ENCODE measurements around the gene PPFIBP1.

PPFIBP1 gene

GRCh38 chr12:27553941-27554340 is 29.9 kb downstream of the PPFIBP1 start:
- Histone ChIP-seq H3K9me3 (ENCODE audit: control insufficient read depth, low read length) (no peaks in the 10 kb centered on the region), H3K9ac (ENCODE audit: low read length) (peak overlapping the region; percentile 68), H3K4me3 (ENCODE audit: low read length) (peak overlapping the region; percentile 70), H3K4me1 (ENCODE audit: control insufficient read depth, insufficient read depth, low read length) (peaks cover 76% of the 10 kb centered on the region), H3K27me3 (replicated peaks; ENCODE audit: control insufficient read depth, insufficient read depth, low read length) (no peaks in the 10 kb centered on the region), H3K36me3 (ENCODE audit: control insufficient read depth, insufficient read depth, low read length, severe bottlenecking) (no peaks in the 10 kb centered on the region)
- no peak for DNase-seq (ENCODE audit: low read depth)

DNA sequence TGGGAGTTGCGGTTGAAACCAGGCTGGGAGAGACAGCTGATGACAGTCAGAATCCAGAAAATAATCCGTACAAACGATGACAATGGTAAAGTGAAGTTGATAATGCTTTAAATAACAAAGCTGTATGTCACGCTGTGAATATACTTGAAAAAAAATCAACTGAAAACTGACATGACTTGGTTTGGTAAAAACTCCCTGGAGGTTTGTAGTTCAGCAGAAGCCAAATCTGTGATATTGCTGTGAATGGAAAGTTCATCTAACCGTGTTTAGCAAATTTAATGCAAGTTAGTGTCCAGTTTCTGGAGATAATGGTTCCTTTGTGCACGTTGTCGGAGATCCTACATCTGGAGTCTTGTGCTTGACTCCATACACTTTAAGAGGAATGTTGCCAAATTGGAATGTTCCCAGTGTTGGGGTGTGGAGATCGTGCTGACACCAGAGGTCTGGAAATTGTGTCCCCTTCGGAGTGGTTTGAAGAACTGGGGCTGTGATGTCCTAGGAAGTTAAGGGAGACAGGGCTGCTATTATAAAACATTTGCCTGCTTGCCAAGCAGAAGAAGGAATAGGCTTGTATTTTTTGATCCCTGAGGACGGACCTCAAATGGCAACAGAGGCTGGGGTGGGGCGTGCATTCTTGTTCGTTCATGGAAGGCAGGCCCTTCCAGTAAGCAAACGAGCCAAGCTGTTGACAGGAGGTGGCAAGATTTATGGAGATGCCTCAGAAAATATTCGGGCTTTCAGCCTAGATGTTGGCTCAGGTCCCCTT is 30.6 kb downstream of the PPFIBP1 start:
- no peaks in the 10 kb centered on the region for H3K36me3 ChIP-seq (ENCODE audit: control insufficient read depth, insufficient read depth, low read length, severe bottlenecking)
- H3K27me3 ChIP-seq (replicated peaks; ENCODE audit: control insufficient read depth, insufficient read depth, low read length) = no peaks in the 10 kb centered on the region
- no peaks in the 10 kb centered on the region for H3K9me3 ChIP-seq (ENCODE audit: control insufficient read depth, low read length)
- H3K9ac ChIP-seq (ENCODE audit: low read length) = peak overlapping the region; percentile 68
- DNase-seq (ENCODE audit: low read depth) = no peak
- H3K4me3 ChIP-seq (ENCODE audit: low read length) = peak overlapping the region; percentile 70
- peaks cover 71% of the 10 kb centered on the region for H3K4me1 ChIP-seq (ENCODE audit: control insufficient read depth, insufficient read depth, low read length)

DNA sequence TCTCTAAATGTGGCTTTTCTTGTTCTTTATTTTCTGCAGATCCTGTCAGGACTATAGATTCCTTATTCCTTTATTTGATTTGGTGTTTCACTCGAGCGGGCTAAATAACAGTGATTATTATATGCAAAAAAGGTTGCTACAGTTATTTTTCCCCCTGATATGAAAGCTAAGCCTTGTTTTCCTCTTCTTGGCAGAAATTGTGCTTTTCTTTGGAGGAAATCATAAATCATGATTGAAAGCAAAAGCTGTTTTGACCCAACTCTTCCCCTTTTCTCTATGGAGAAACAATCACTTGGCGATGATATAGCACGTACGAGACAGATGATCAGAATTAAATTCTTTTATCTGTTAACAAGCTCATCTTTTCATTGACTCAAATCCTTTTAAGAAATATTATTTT is 31.4 kb downstream of the PPFIBP1 start:
- Histone ChIP-seq H3K27me3 (replicated peaks; ENCODE audit: control insufficient read depth, insufficient read depth, low read length) (no peaks in the 10 kb centered on the region), H3K9ac (ENCODE audit: low read length) (peak overlapping the region; percentile 68), H3K4me1 (ENCODE audit: control insufficient read depth, insufficient read depth, low read length) (peaks cover 64% of the 10 kb centered on the region), H3K36me3 (ENCODE audit: control insufficient read depth, insufficient read depth, low read length, severe bottlenecking) (no peaks in the 10 kb centered on the region), H3K4me3 (ENCODE audit: low read length) (peak overlapping the region; percentile 70), H3K9me3 (ENCODE audit: control insufficient read depth, low read length) (no peaks in the 10 kb centered on the region)
- no peak for DNase-seq (ENCODE audit: low read depth)

DNA sequence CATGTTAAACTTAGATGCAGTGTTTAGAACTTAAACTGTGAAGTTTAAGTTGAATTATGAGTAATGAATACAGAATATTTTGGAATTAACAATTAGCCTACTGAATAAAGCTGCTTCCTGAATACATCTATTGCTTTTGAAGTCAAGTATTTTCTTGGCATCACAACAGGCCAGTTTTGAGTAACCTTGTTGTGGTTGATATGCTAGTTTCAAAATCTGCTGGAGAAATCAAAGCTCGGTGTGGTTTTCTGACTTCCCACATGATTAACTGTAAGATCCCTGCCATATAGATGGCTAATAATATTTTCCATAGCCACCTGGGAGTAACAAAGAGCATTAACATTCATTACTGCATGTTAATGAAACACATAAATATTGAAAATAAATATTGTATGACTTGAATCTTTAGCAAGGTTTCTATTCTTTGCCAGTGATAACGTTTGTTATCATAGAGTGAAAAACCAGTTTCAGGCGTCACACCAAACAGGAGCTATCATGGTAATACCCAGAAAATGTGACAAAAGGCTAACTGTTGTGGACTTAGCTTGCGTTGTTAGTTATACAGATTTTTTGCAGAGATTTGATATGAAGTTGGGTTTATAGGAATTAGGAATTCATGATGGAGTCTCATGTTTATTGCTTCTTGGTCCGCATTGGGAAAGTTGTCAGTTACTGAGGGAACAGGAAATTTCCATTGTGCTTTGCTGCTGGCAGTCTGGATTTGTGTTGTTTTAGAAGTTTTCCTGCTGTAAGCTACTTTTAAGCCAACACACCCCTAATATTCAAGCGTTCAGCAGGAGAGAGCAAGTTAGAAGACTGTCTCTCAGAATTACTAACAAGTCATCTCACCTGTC is 32.1 kb downstream of the PPFIBP1 start:
- H3K4me3 ChIP-seq (ENCODE audit: low read length) = peak overlapping the region; percentile 70
- DNase-seq (ENCODE audit: low read depth) = peak; percentile 54

DNA sequence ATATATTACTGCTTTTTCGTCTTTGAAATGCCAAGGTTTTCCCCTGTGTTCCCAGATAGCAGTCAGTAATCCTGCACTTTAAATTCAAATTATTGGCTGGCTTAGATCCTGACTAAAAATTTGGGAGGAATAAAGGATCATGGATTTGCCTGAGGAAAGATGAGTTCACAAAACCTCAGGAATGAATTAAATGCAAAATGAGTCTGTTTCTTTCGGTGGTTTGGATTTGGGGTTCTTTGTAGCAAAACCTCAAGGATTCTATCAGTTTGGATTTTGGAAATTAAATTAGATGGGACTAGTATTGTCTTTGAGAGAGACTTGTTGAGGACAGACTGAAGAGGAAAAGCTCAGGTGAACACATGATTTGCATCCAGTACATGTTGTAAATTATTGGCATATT is 36.1 kb downstream of the PPFIBP1 start:
- Histone ChIP-seq H3K36me3 (ENCODE audit: control insufficient read depth, insufficient read depth, low read length, severe bottlenecking) (no peaks in the 10 kb centered on the region), H3K9me3 (ENCODE audit: control insufficient read depth, low read length) (no peaks in the 10 kb centered on the region), H3K4me3 (ENCODE audit: low read length) (no peak overlapping the region), H3K4me1 (ENCODE audit: control insufficient read depth, insufficient read depth, low read length) (peaks cover 23% of the 10 kb centered on the region), H3K27me3 (replicated peaks; ENCODE audit: control insufficient read depth, insufficient read depth, low read length) (no peaks in the 10 kb centered on the region), H3K9ac (ENCODE audit: low read length) (no peak overlapping the region)
- no peak for DNase-seq (ENCODE audit: low read depth)

More for the DNA sequence above, 32.1 kb downstream of the PPFIBP1 start:
- Histone ChIP-seq H3K9ac (ENCODE audit: low read length) (peak overlapping the region; percentile 68), H3K9me3 (ENCODE audit: control insufficient read depth, low read length) (no peaks in the 10 kb centered on the region), H3K27me3 (replicated peaks; ENCODE audit: control insufficient read depth, insufficient read depth, low read length) (no peaks in the 10 kb centered on the region), H3K36me3 (ENCODE audit: control insufficient read depth, insufficient read depth, low read length, severe bottlenecking) (no peaks in the 10 kb centered on the region), H3K4me1 (ENCODE audit: control insufficient read depth, insufficient read depth, low read length) (peaks cover 58% of the 10 kb centered on the region)

DNA sequence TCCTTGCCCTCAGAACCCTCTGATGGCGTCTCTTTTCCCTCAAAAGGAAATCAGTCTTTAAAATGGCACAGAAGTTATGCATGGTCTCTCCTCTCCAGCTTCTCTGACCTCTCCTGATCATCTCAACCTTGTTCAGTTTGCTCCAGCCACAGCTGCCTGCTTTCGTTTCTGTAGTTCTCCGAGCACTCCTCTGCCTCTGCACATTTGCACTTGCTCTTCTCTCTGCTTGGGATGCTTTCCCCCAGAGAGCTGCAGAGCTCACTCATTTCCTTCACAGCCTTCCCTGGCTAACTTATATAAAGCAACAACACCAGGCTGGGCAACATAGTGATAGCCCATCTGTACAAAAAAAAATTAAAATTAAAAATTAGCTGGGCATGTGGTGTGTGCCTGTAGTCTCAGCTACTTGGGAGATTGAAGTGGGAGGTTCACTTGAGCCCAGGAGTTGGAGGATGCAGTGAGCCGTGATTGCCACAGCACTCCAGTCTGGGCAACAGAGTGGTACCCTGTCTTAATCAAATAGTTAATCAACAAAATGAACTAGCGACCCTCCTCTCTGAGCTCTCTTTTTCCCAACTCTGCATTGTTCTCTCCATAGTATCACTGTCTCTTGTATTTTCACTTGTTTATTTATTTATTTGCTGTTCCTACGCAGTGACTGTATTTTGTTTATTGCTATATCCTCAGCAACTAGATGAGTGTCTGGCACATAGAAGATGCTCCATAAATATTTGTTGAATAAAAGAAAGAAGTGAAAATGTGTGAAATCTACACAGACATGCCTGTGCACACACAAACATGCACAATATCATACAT is 37.7 kb downstream of the PPFIBP1 start:
- H3K27me3 ChIP-seq (replicated peaks; ENCODE audit: control insufficient read depth, insufficient read depth, low read length) = no peaks in the 10 kb centered on the region
- DNase-seq (ENCODE audit: low read depth) = no peak

GRCh38 chr12:27564612-27565213 is 40.7 kb downstream of the PPFIBP1 start:
- no peaks in the 10 kb centered on the region for H3K36me3 ChIP-seq (ENCODE audit: control insufficient read depth, insufficient read depth, low read length, severe bottlenecking)
- H3K4me3 ChIP-seq (ENCODE audit: low read length) = no peak overlapping the region
- no peak overlapping the region for H3K9ac ChIP-seq (ENCODE audit: low read length)
- no peaks in the 10 kb centered on the region for H3K9me3 ChIP-seq (ENCODE audit: control insufficient read depth, low read length)
- no peaks in the 10 kb centered on the region for H3K27me3 ChIP-seq (replicated peaks; ENCODE audit: control insufficient read depth, insufficient read depth, low read length)
- no peak for DNase-seq (ENCODE audit: low read depth)
- H3K4me1 ChIP-seq (ENCODE audit: control insufficient read depth, insufficient read depth, low read length) = peaks cover 5% of the 10 kb centered on the region

More for the DNA sequence above, 37.7 kb downstream of the PPFIBP1 start:
- no peaks in the 10 kb centered on the region for H3K36me3 ChIP-seq (ENCODE audit: control insufficient read depth, insufficient read depth, low read length, severe bottlenecking)
- peak overlapping the region; percentile 25 for H3K4me3 ChIP-seq (ENCODE audit: low read length)
- H3K9ac ChIP-seq (ENCODE audit: low read length) = no peak overlapping the region
- H3K4me1 ChIP-seq (ENCODE audit: control insufficient read depth, insufficient read depth, low read length) = peaks cover 7% of the 10 kb centered on the region
- no peaks in the 10 kb centered on the region for H3K9me3 ChIP-seq (ENCODE audit: control insufficient read depth, low read length)

DNA sequence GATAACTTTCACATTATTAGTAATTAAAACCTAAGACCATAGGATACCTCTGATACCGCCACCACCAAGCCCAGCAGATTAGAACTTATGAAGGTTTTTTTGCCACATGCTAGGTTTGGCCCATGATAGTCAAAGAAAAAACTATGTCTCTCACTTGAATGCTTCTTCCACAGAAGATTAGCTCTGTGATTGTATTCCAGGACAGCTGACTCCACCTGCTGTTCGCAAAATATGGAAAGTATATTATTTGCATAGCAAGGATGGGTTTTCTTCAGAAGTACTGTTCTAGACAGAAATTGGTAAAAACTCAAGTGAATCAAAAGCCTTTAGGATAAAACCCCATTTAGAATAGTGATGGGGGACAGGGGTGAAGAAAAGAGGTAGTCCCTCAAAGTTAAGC is 42.2 kb downstream of the PPFIBP1 start:
- H3K9ac ChIP-seq (ENCODE audit: low read length) = no peak overlapping the region
- H3K9me3 ChIP-seq (ENCODE audit: control insufficient read depth, low read length) = no peaks in the 10 kb centered on the region
- no peak overlapping the region for H3K4me3 ChIP-seq (ENCODE audit: low read length)
- no peaks in the 10 kb centered on the region for H3K27me3 ChIP-seq (replicated peaks; ENCODE audit: control insufficient read depth, insufficient read depth, low read length)
- H3K36me3 ChIP-seq (ENCODE audit: control insufficient read depth, insufficient read depth, low read length, severe bottlenecking) = no peaks in the 10 kb centered on the region
- no peak for DNase-seq (ENCODE audit: low read depth)
- peaks cover 6% of the 10 kb centered on the region for H3K4me1 ChIP-seq (ENCODE audit: control insufficient read depth, insufficient read depth, low read length)

DNA sequence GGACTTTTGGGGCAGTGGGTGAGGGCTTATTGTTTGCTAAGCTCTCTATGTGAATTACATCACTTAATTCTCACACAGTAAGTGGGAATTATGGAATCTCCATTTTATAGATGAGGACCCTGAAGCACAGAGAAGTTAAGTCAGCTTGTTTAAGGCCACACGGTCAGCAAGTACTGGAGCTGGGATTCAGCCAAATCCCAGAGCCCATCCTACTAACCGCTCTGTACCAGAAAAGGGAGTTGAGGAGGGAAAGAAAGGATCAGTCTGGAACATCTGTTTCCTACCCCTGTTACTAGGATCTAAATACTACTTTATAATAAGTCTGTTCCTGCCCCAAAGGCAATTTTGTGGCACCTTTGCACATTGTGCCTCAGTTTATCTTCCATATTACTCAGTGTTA is 42.6 kb downstream of the PPFIBP1 start:
- Histone ChIP-seq H3K9me3 (ENCODE audit: control insufficient read depth, low read length) (no peaks in the 10 kb centered on the region), H3K4me1 (ENCODE audit: control insufficient read depth, insufficient read depth, low read length) (peaks cover 10% of the 10 kb centered on the region), H3K27me3 (replicated peaks; ENCODE audit: control insufficient read depth, insufficient read depth, low read length) (no peaks in the 10 kb centered on the region), H3K9ac (ENCODE audit: low read length) (no peak overlapping the region), H3K4me3 (ENCODE audit: low read length) (no peak overlapping the region), H3K36me3 (ENCODE audit: control insufficient read depth, insufficient read depth, low read length, severe bottlenecking) (no peaks in the 10 kb centered on the region)
- no peak for DNase-seq (ENCODE audit: low read depth)

- H3K9ac ChIP-seq (ENCODE audit: low read length) = no peak overlapping the region
- H3K36me3 ChIP-seq (ENCODE audit: control insufficient read depth, insufficient read depth, low read length, severe bottlenecking) = no peaks in the 10 kb centered on the region
- no peaks in the 10 kb centered on the region for H3K27me3 ChIP-seq (replicated peaks; ENCODE audit: control insufficient read depth, insufficient read depth, low read length)
- H3K4me1 ChIP-seq (ENCODE audit: control insufficient read depth, insufficient read depth, low read length) = peaks cover 54% of the 10 kb centered on the region
- H3K9me3 ChIP-seq (ENCODE audit: control insufficient read depth, low read length) = no peaks in the 10 kb centered on the region
- no peak overlapping the region for H3K4me3 ChIP-seq (ENCODE audit: low read length)
- peak; percentile 71 for DNase-seq (ENCODE audit: low read depth)
Measured at GRCh38 chr12:27571463-27571862, 47.5 kb downstream of the PPFIBP1 start.
